ELR (cell line): ENCODE data around the gene ASPHD1.

Source experiments
- DNase-seq: peaks from one replicate; pipeline ENCODE4 v3.0.0-alpha.2; 2015; ENCODE audit warnings: low read depth

ASPHD1 gene

DNA sequence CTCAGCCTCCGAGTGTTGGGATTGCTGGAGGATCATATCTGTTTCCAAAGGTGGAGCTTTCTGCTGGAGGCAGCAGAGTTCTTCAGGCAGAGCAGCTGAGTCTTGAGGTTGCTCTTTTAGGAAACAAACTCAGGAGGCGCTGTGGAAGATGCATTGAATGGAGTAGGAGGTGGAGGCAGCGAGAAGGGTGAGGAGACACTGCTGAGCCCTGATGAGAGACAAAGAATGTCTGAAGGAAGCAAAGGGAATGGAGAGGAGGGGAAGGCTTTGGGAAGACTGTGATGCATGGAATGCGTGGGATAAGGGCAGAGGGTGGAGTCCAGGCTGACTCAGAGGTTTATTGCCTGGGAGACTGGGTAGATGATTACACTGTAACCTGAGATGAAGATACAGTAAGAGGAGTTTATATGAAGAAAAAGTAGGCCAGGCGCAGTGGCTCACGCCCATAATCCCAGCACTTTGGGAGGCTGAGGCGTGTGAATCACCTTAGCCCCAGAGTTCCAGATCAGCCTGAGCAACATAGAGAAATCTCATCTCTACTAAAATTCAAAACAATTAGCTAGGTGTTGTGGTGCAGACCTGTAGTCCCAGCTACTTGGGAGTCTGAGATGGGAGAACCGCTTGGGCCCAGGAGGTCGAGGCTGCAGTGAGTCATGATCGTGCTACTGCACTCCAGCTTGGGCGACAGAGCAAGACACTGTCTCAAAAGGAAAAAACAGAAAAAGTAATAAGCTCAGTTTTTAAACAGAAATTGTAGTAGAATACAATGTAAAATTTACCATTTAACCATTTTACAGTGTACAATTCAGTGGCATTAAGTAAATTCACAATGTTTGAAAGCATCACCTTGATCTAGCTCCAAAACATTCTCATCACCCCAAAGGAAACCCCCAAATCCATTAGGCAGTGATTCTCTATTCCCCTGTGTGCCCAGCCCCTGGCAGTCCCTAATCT is 43.8 kb downstream of the ASPHD1 start:
- DNase-seq: peak; percentile 98

GRCh38 chr16:29947897-29948296 is 47.6 kb downstream of the ASPHD1 start:
- no peak for DNase-seq

DNA sequence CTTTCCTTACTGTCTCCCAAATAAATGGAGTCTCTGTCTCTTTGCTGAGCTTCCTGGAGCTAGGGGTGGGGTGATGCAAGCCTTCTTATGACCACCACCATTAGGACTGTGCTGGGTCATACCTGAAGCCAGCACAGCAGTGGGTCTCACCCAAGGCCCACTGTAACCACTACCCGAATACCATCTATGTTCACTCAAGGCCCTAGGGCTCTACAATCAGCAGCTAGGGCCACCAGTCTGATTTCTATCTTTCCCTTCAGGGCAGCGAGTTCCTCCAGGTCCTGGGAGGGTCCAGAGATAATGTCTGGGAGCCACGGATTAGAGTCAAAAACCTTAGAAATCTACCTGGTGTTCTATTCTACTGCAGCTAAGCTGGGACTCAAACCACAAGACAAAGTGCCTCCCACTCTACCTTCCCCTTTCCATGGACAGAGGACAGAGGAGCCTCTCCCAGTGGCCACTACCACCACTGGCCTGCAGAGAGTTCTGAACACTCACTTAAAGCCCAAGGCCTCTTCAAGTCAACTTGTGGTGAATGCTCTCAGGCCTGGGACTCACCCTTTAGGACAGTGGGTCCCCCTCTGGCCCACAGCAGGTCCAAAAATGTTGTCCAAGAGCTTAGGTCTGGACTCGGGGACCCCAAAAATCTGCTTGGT is 50.6 kb downstream of the ASPHD1 start:
- DNase-seq: no peak

DNA sequence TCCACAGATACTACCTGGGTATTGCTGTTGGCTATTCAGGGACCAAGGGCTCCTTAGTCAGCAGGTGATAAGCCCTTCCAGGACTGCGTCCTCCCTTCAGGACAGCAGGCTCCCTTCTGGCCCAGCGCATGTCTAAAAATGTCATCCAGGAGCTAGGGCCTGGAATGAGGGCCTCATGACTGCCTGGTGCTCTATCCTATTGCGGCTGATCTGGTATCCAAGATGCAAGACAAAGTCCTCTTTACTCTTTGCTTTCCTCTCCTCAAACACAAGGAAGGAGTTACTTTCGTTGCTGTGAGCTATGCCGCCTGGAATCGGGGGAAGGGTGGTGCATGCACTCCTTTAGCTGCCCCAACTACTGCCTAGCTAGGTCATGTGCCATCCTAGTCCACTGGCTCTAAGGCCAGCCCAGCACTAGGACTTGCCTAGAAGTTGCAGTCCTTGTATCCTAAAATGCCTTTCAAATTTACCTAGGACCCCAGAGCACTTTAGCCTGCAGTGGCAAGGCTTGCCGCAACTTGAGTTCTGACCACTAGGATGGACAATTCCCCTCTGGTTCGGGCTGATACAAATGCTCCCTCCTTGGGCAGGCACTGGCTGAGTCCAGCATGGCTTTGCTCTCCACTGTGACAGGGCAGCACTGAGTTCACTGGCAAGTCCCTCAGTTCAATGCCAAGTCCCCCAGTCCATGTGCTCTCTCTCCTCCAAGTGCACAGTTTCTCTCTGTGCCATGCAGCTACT is 51.5 kb downstream of the ASPHD1 start:
- peak; percentile 12 for DNase-seq
